Erythroblast (primary cell): ENCODE data around the gene PLXNA1.

ENCODE experiments used
- GATA1 ChIP-seq: IDR thresholded peaks from 2 replicates; pipeline ENCODE4 v1.6.1; 2011; ENCODE audit warnings: low read depth, mild to moderate bottlenecking, control low read depth, low read length, moderate library complexity
- POLR2A ChIP-seq: IDR thresholded peaks from 2 replicates; pipeline ENCODE4 v1.6.1; 2011; ENCODE audit warnings: mild to moderate bottlenecking, low read length

DNA sequence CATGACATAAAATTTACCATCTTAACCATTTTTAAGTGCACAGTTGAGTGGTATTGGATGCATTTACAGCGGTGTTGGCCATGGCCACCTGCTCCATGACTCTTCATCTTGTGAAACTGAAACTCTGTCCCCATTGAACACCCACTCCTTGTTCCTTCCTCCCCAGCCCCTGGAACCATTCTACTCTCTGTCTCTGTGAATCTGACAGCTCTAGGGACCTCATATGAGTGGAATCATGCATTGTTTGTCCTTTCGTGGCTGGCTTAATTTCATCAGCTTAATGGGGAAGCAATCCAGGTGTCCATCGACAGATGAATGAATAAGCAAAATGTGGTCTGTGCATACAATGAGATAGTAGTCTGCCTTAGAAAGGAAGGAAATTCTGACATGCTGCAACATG is 42.5 kb downstream of the PLXNA1 start:
- TF ChIP-seq POLR2A (no peak), GATA1 (no peak)
